ENCODE data around the gene NR5A2.

The NR5A2 gene

DNA sequence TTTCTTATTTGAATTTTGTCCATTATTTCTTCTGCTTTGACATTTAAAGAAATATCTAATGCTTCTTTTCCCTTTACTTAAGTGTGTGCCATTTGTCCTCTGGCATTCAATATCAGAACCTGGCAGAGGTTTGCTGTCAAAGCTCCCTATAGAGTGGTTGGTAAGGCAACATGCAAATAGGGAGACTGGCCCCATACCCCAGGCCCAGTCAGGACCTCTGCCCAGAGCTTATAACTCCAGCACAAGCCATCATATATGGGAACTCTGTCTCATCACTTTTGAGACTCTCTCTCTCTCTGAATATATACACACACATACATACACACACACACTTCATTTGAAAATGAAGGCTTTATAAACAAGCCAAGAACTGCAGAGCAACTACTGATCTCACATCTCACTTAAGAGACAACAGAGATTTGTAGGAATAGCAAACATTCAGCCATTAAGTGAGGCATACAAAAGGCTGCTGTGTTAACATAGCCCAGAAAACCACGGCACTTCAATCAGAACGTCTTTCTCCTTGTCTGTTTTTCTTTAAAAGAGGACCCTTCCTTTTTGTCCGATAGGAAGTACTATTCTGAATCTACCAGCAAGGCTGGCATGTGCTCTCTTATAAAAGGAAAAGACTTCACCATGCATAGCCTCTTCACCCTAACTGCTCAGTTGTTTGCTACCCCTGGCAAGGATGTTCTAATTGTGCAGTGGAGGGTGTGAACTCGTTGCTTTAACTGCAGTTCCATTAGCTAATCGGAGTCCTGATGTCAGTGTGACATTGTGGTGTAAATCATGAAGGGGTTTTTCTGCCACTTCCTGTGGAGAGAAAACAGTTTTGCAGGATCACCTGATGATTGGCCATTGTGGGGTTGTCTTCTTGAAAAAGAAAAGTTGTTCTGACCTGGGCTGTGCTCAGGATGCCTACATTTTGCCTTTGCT, 101.7 kb downstream of the NR5A2 start:
- no peak for DNase-seq (ENCODE audit: low read depth)

GRCh38 chr1:200130552-200130951, 103.0 kb downstream of the NR5A2 start:
- DNase-seq (ENCODE audit: low read depth): no peak

DNA sequence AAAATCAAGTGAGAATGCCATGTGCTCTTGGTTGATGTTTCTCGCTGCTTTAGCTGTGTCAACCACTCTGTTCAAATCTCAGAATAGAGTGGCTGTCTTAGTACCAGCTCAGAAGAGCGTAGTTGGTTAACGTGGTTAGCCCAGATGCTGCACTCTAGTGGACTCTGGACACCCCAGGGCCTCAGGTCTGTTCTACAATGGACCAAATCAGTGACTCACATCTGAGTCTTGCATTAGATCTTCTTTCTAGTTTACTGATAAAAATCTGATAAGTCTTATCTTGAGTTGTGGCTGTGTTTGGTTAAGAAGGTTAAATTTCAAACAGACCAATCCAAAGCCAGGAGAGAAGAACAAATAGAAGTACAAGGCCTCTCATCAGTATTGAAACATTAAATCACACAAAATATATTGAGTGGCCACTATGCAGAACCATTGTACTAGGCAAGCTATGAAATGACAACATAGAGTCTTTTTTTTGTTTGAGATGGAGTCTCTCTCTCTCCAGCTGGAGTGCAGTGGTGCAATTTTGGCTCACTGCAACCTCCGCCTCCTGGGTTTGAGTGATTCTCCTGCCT, 104.1 kb downstream of the NR5A2 start:
- no peak for DNase-seq (ENCODE audit: low read depth)

DNA sequence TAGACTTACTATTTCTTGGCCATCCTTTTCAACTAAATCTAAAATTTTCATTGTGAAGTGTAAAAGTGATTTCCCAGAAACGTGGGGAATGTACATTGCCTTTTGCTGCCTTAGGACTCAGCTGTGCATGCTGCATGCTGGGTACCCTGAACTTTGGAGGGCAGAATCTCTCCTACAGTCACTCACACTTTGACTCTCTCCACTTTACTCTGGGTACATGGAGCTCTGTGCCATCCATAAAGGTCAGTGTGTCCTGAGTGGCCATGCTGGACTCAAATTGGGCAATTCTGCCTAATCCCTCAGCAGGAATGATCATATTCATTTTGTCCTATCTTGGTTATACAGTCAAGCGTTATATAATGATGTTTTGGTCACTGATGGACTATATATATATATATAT, 105.6 kb downstream of the NR5A2 start:
- no peak for DNase-seq (ENCODE audit: low read depth)

DNA sequence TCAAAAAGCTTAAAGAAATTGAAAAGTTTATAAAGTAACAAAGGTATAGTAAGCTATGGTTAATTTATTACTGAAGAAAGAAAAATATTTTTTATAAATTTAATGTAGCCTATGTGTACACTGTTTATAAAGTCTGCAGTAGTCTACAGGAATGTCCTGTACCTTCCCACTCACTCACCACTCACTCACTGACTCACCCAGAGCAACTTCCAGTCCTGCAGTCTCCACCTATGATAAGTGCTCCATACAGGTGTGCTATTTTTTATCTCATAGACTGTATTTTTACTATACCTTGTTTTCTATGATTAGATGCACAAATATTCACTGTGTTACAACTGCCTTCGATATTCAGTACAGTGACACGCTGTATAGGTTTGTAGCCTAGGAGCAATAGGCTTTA, 106.6 kb downstream of the NR5A2 start:
- DNase-seq (ENCODE audit: low read depth): no peak

GRCh38 chr1:200136384-200136783, 108.9 kb downstream of the NR5A2 start:
- no peak for DNase-seq (ENCODE audit: low read depth)

- peak; percentile 9 for DNase-seq (ENCODE audit: low read depth)
These were observed 112.2 kb downstream of the NR5A2 start for GRCh38 chr1:200139661-200140250.

- no peak for DNase-seq (ENCODE audit: low read depth)
These were observed 115.8 kb downstream of the NR5A2 start for GRCh38 chr1:200143347-200143746.

GRCh38 chr1:200146100-200146499, 118.6 kb downstream of the NR5A2 start:
- no peak for DNase-seq (ENCODE audit: low read depth)

- DNase-seq (ENCODE audit: low read depth): no peak
These were observed 119.6 kb downstream of the NR5A2 start for GRCh38 chr1:200147094-200147493.

DNA sequence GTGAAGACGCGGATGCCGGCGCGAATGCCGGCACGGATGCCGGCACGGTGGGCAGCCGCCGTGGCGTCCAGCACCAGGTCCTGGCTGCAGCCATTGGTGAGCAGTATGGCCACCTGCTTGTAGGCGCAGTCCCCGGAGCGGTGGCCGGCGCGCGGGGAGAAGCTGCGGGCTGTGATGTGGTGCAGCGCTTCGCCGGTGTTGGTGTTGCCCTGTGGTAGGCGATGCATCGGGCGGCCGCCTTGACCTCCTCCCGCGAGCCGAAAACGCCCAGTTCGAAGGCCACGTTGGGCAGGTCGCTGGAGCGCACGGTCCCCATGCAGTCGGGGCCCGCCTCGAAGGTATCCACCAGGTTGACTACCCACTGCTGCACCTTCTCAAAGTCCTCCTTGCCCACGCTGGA, 120.2 kb downstream of the NR5A2 start:
- no peak for DNase-seq (ENCODE audit: low read depth)

DNA sequence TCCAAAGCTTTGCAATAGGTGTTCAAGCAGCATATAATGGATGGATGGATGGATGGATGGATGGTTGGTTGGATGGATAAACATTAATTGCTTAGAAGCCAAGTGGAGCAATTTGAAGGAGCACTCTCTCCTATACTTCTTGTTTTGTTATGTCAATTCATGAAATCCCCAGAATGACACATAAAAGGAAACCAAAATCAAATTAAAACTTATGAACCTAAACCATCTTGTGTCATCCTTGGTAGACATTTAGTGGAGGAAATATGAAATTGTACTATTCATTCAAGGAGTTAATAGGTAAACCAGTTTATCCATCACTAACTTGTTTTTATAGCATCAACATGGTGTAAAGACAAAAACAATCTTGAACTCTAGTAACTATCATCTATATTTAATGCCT, 122.5 kb downstream of the NR5A2 start:
- no peak for DNase-seq (ENCODE audit: low read depth)

GRCh38 chr1:200150721-200151120, 123.2 kb downstream of the NR5A2 start:
- DNase-seq (ENCODE audit: low read depth): peak; percentile 26

DNA sequence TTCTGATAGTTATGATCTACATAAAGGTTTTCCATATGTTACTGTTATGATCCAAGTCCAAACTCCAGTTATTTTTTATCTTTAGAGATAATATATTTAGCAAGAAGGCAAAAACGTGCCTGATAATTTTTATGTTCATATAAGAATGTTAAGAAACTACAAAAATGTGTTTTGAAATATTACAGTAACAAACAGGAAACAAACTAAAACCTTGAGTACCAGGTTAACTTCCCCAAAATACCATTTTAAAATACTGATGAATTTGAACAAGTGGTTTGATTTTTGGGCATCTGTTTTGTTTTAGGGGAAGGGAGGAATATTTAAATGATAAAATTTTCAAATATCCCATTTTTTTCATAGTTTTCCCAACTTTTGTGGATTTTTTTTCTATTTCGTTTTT, 124.8 kb downstream of the NR5A2 start:
- no peak for DNase-seq (ENCODE audit: low read depth)

- DNase-seq (ENCODE audit: low read depth): no peak
These were observed 126.0 kb downstream of the NR5A2 start for GRCh38 chr1:200153277-200154055.

- DNase-seq (ENCODE audit: low read depth): no peak
These were observed 126.7 kb downstream of the NR5A2 start for GRCh38 chr1:200154069-200154767.

- DNase-seq (ENCODE audit: low read depth): no peak
These were observed 130.2 kb downstream of the NR5A2 start for GRCh38 chr1:200157715-200158114.

- no peak for DNase-seq (ENCODE audit: low read depth)
These were observed 134.3 kb downstream of the NR5A2 start for GRCh38 chr1:200161801-200162200.

DNA sequence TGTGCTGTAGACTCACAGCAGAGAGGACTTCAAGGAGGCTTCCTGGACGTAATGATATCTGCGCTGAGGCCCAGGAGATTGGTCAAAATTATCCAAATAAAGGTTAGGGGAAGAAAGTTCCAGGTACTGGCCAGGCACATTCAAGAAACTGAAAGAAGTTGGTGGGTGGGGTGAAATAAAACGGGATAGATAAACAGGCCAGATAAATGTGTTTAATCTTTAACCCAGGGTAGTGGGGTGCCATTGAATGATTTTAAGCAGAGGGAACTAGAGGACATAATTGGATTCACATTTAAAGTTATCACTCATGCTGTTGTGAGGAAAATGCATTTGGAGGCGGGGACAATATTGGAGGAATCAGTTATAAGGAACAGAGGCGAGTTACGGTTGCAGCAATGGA, 134.7 kb downstream of the NR5A2 start:
- no peak for DNase-seq (ENCODE audit: low read depth)

DNA sequence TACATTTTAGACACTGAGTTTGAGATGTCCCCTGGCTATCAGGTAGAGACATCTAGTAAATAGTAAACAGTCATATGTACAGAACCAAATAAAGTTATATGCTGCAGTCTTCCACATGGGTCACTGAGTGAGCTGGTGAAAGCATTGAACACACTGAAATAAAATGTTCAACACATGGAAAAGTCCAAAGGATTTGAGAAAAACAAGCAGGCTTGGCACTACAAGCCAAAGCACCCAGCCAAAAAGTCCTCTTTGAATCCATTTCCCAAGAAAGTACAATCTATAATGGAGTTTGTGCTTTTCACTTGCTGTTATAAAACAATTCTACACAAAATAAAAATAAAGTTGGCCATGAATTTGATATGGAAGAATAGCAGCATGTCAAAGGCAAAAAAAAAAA, 135.4 kb downstream of the NR5A2 start:
- no peak for DNase-seq (ENCODE audit: low read depth)

GRCh38 chr1:200163911-200164310, 136.4 kb downstream of the NR5A2 start:
- DNase-seq (ENCODE audit: low read depth): no peak

All from GM04503 (cell line).